GM18526 (cell line): ENCODE measurements around the gene DGCR6L.

Experiments
- POLR2A ChIP-seq: IDR thresholded peaks from 3 replicates; pipeline ENCODE4 v1.6.1; 2011; ENCODE audit not compliant: insufficient read length; ENCODE audit errors: extremely low read depth

DGCR6L gene

GRCh38 chr22:20298803-20299745 lies 20.8 kb downstream of the DGCR6L start:
- TF ChIP-seq POLR2A: no peak

DNA sequence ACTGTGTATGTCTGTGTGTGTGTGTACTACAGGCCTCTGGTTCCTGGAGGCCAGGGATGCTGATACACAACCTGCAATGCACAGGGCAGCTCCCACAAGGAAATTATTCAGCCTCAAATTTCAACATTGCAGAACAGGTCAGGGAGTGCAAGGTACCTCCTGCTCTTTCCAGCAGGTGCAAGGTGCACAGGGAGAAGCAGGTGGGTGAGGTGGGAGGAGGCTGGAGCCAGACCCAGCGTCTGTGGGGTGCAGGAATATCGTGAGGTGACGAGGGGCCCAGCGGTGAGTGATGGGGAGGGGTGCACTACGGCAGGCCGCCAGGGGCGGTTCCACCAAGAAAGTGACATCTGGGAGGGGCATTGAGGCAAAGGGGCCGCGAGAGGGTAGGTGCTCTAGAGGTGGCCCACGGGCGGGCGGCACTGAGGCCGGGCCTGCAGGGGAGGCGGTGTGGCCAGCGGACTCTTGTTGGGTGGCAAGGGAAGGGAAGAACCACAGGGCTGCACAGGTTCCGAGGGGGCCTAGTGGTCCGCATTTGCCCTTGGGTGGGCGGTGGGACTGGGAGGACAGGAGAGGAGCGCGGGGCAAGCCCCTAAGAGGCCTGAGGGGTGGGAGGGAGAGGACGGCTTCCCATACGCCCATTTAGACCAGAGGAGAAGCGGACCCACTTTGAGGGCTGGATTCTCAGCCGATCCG lies 21.6 kb downstream of the DGCR6L start:
- TF ChIP-seq POLR2A: no peak

DNA sequence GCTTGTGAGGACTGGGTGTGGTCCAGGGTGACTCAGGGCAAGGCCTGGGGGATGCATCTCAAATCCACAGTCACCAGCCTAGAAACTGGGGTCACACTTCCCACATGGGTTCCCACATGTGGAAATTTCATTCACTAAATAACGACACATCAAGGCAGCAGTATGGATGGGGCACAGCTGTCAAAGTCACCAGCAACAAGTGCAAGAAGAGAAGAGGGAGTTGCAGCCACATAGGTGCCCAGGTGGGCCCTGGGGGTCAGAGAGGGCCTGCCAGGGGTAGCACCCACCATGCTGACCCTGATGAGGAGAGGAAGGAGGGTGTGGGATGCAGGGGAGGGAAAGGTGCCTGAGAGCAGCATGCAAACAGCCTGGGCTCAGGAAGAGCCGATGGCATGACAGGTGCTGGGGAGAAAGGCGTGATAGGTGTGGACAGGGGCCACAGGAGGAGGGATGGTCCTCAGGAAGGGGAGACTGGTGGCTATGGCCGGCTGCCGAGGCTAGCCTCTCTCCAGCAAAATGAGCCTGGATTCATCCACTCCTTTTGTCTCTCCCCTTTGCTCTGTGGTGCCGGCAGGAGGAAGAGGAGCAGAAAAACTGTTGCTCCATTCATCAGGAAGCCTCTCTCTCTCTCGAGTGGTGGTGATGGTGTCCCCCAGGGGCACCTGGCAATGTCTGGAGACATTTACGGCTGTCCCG lies 22.3 kb downstream of the DGCR6L start:
- TF ChIP-seq POLR2A: no peak

- no peak for TF ChIP-seq POLR2A
Measured at GRCh38 chr22:20296598-20296997, 23.3 kb downstream of the DGCR6L start.

GRCh38 chr22:20295262-20296064 lies 24.4 kb downstream of the DGCR6L start:
- TF ChIP-seq POLR2A: no peak

DNA sequence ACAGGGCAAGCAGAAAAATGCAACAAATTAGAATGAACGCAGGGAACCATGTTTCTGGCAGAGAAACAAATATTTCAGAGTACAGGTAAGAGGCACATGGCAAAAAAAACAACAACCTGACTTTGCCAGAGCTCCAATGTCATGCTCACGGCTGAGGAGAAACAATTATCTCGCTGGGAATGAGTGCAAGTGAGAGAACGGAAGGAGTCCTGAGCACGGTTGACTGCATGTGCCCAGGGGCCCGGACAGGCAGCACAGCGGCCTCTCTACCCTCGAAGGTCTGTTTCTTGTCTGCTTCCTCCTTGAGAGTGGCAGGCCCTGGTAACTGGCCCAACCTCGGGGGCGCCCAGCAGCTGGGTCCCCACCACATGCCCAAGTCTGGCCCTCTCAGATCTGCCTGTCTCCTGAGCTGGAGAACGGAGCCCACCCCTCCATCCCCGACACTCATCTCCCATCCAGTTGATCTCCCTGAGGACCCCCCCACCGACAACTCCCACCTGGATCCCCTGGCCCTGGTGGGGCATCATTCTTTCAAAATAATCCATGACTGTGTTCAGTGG lies 27.1 kb downstream of the DGCR6L start:
- no peak for TF ChIP-seq POLR2A

DNA sequence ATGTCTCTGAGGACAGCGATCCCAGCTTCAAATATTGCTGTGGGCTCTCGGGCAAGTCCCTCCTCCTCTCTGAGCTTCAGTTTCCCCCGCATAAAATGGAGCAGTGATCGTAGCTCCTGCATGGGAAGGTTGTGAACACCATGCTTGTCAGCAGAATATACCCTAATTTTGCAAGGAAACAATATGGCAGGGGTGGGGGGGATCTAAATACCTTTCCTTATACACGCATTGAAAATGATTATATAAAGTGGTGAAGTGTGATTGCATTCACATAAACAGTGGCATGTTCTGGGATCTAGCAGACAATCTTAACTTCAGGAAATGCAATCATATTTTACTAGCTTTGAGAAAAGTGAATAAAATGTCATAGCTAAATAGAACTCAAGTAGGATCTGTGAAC lies 27.8 kb downstream of the DGCR6L start:
- TF ChIP-seq POLR2A: no peak

DNA sequence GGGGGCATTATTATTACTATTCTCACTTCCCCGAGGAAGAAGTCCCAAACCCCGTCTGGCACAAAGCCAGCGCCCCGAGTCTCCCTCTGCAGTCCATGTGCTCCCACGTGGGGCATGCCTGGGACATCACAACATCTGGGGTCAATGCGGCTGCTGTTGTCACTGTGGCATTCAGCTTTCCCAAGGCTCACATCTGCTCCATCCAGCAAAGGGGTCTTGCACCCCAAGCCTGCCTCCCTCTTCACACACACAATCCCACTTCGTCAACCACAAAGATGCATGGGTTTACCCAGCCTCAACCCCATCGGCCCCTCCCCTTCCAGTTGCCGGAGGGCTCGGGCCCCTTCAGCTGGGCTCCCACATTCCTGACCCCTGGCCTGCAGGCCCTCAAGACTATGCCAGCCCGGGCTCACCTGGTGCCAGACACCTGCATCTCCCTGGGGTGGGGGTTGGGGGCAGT lies 28.2 kb downstream of the DGCR6L start:
- no peak for TF ChIP-seq POLR2A

DNA sequence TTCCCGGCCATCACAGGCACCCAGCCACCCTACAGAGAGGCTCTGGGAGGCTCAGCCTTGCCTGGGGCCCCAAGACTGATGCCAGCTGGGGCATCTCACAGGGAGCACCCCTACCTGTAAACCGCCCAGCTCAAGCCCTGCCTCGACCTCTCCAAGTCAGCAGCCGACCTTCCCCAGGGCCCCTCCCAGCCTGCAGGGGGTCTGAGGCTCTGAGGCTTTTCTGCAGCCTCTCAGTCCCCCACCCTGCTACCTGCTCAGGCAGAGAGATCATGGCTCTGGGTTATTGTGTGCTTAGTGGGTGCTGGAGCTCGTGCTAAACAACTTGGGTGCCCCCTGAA lies 28.6 kb downstream of the DGCR6L start:
- TF ChIP-seq POLR2A: no peak

GRCh38 chr22:20290578-20291248 lies 29.1 kb downstream of the DGCR6L start:
- no peak for TF ChIP-seq POLR2A

DNA sequence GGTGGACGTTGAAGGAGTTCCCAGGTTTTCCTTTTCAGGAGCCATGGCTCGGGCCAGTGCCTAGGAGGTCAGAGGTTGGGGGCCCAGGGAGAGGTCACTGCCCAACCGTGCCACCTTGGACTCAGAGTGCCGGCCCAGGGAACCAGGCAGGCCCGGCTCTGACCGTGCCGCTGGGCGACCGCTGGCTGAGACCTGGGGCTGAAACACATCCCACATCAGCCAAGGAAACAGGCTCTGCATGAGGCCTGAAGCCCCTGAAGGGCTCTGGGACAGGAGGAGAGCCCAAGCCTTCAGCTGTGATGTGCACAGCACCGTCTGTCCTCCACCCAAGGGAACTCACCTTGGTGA lies 29.8 kb downstream of the DGCR6L start:
- no peak for TF ChIP-seq POLR2A

DNA sequence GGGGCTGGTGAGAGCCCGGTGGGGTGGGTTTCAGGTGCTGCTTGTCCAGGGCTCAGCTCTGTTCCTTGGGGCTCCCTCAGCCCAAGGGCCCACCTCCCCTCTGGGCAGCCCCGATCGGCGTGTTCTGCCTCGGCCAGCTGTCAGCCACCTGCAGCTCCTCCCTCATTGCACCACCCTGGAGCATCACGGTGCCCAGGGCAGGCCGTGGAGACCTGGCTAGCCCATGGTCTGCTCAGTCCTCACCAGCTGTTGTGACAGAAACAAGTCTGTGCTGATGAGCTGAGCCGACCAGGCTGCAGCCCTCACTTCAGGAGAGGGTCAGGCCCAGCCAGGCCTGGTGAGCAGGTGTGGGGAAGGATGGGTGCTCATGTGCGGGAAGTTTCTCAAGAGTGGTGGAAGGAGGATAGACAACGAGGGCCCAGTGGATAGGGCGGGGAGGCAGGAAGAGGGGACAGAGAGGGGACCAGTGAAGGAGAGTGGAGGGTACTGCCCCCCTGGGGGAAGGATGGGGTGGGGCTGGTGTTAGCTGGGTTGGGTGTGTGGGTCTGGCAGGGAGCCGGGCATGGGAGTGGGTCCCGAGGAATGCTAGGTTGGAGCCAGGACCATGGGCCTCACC lies 35.3 kb downstream of the DGCR6L start:
- TF ChIP-seq POLR2A: no peak

DNA sequence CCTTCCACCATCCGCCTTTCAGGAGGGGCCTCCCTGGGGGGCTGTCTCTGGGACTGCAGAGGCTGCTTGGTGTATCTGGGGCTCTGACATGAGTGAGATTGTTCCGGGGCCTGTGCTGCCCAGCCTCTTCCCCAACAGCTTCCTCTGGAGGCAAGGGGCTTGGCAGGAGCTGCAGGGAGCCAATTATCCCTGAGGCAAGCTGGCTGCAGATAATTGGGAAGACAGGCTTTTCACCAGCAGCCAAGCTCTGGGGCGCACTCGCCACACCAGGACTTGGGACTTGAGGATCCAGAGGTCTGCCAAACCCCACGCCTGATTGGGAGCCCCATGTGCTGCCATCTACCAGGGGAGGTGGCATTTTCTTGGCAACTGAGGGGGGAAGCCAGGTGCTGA lies 36.2 kb downstream of the DGCR6L start:
- no peak for TF ChIP-seq POLR2A
